ENCODE measurements around the gene PRG2.

PRG2 gene

GRCh38 chr11:57380975-57381374 lies 9.5 kb downstream of the PRG2 start, which contains the start of gene PRG3:
Gene PRG3, minus strand, starts transcription at chr11:57381150. Its CDS starts 442 bp downstream, at chr11:57380708.
- H2AFZ ChIP-seq (ENCODE audit: low read depth, low read length) = no peak within 1 kb of the TSS
- peaks cover 15% of the 10 kb centered on the region for H3K4me1 ChIP-seq (ENCODE audit: low read length)
- no peaks in the 10 kb centered on the region for H3K9me3 ChIP-seq (ENCODE audit: insufficient read depth, low read length)
- no peak within 1 kb of the TSS for H3K4me3 ChIP-seq (ENCODE audit: low read length)
- peaks cover 26% of the 10 kb centered on the region for H3K27me3 ChIP-seq (ENCODE audit: low read depth, low read length)
- no peak for TF ChIP-seq EZH2phosphoT487 (IDR thresholded peaks at IDR 0.05; ENCODE audit: low read depth)
- no peak for TF ChIP-seq CTCF (IDR thresholded peaks at IDR 0.05; ENCODE audit: low read depth, low read length)
- H3K9ac ChIP-seq (ENCODE audit: low read length) = no peak within 1 kb of the TSS
- H4K20me1 ChIP-seq (ENCODE audit: insufficient read depth, low read length) = no peaks in the 10 kb centered on the region
- no peaks in the 10 kb centered on the region for H3K36me3 ChIP-seq (replicated peaks; ENCODE audit: low read depth, low read length)
- H3K4me2 ChIP-seq (ENCODE audit: low read length) = no peak within 1 kb of the TSS
- no peak within 1 kb of the TSS for H3K27ac ChIP-seq (ENCODE audit: low read length)
- H3K79me2 ChIP-seq (ENCODE audit: low read length) = no peaks in the 10 kb centered on the region

GRCh38 chr11:57379732-57380131 lies 10.7 kb downstream of the PRG2 start:
- Histone ChIP-seq H3K4me3 (ENCODE audit: low read length) (no peak overlapping the region), H3K9ac (ENCODE audit: low read length) (no peak overlapping the region), H3K36me3 (replicated peaks; ENCODE audit: low read depth, low read length) (no peaks in the 10 kb centered on the region), H3K27ac (ENCODE audit: low read length) (no peak overlapping the region), H4K20me1 (ENCODE audit: insufficient read depth, low read length) (no peaks in the 10 kb centered on the region), H3K9me3 (ENCODE audit: insufficient read depth, low read length) (no peaks in the 10 kb centered on the region), H2AFZ (ENCODE audit: low read depth, low read length) (no peak overlapping the region), H3K79me2 (ENCODE audit: low read length) (no peaks in the 10 kb centered on the region), H3K27me3 (ENCODE audit: low read depth, low read length) (peaks cover 26% of the 10 kb centered on the region), H3K4me1 (ENCODE audit: low read length) (peaks cover 7% of the 10 kb centered on the region), H3K4me2 (ENCODE audit: low read length) (no peak overlapping the region)
- TF ChIP-seq EZH2phosphoT487 (IDR thresholded peaks at IDR 0.05; ENCODE audit: low read depth) = no peak

GRCh38 chr11:57378186-57378585 lies 12.3 kb downstream of the PRG2 start:
- Histone ChIP-seq H2AFZ (ENCODE audit: low read depth, low read length) (no peak overlapping the region), H3K4me3 (ENCODE audit: low read length) (no peak overlapping the region), H3K27ac (ENCODE audit: low read length) (no peak overlapping the region), H3K9ac (ENCODE audit: low read length) (no peak overlapping the region), H3K27me3 (ENCODE audit: low read depth, low read length) (peaks cover 26% of the 10 kb centered on the region), H3K4me1 (ENCODE audit: low read length) (peaks cover 6% of the 10 kb centered on the region; the same call in 1 of the 2 replicates), H4K20me1 (ENCODE audit: insufficient read depth, low read length) (no peaks in the 10 kb centered on the region), H3K4me2 (ENCODE audit: low read length) (no peak overlapping the region), H3K9me3 (ENCODE audit: insufficient read depth, low read length) (no peaks in the 10 kb centered on the region), H3K79me2 (ENCODE audit: low read length) (no peaks in the 10 kb centered on the region), H3K36me3 (replicated peaks; ENCODE audit: low read depth, low read length) (no peaks in the 10 kb centered on the region)
- TF ChIP-seq CTCF (IDR thresholded peaks at IDR 0.05; ENCODE audit: low read depth, low read length) (no peak), EZH2phosphoT487 (IDR thresholded peaks at IDR 0.05; ENCODE audit: low read depth) (no peak)

GRCh38 chr11:57377107-57377506 lies 13.3 kb downstream of the PRG2 start:
- Histone ChIP-seq H3K36me3 (replicated peaks; ENCODE audit: low read depth, low read length) (no peaks in the 10 kb centered on the region), H4K20me1 (ENCODE audit: insufficient read depth, low read length) (no peaks in the 10 kb centered on the region), H3K79me2 (ENCODE audit: low read length) (no peaks in the 10 kb centered on the region), H3K9ac (ENCODE audit: low read length) (no peak overlapping the region), H3K27me3 (ENCODE audit: low read depth, low read length) (peaks cover 26% of the 10 kb centered on the region), H3K9me3 (ENCODE audit: insufficient read depth, low read length) (no peaks in the 10 kb centered on the region), H2AFZ (ENCODE audit: low read depth, low read length) (no peak overlapping the region), H3K27ac (ENCODE audit: low read length) (no peak overlapping the region), H3K4me1 (ENCODE audit: low read length) (peaks cover 16% of the 10 kb centered on the region), H3K4me2 (ENCODE audit: low read length) (no peak overlapping the region), H3K4me3 (ENCODE audit: low read length) (no peak overlapping the region)
- TF ChIP-seq EZH2phosphoT487 (IDR thresholded peaks at IDR 0.05; ENCODE audit: low read depth) (no peak), CTCF (IDR thresholded peaks at IDR 0.05; ENCODE audit: low read depth, low read length) (no peak)
